Cardiac septum (tissue), 1 donor: Measurements from ENCODE around the gene DZIP1L. TPM values are rescaled to one million over a fixed set of nuclear protein-coding genes. Genes with fewer than 3 reads are reported as not detected.

ENCODE experiments used
- DNase-seq: peaks from one replicate; pipeline ENCODE4 v3.0.0-alpha.2; 2020; ENCODE audit warnings: low spot score
- intact Hi-C: fragments of 100-400 bp; cut with DNase I; formaldehyde crosslinking; loops from one replicate; pipeline ENCODE4 v1.14.0; 2022
- total RNA-seq: library from RNA; stranded (reverse); fragmentation: NEBNext Ultra II Directional; extraction: Animal tissue kit (Norgen Biotek cat#: 25700); gene quantifications from one replicate; pipeline ENCODE4 v1.2.1, GENCODE V29; 2021
- donor health status: DM: no; HTN: no; CAD: no.

DZIP1L gene
- total RNA-seq, 1 donor from 2014 or later = 7.2 TPM

DNA sequence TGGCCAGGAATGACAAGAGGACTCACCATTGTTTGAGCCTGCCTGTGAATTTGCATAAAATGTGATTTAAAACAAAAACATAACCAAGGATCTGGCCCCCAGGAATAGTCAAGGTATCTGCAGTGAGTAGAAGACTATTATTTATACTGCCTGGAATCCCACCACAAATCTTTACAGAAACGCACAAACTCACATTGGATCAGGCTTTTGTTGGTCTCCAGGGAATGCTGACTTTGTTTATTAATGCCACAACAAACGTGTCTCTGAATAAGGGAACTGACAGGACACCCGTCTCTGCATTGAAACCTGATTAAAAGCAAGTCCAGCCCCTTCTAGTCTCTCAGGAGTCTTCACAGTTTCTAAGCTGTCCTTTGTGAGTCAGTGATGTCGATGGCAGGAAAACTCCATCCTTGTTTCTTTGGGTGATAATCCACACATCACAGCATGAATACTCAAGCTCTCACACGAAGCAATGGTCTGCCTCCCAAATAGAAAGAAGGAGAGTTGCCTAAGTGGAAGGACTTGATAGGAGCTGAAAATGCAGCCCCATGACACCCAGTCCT, 67.7 kb downstream of the DZIP1L start:
- intact Hi-C loops = no loop called here

GRCh38 chr3:138046955-138047354, 68.5 kb downstream of the DZIP1L start:
- intact Hi-C loops = no loop called here

More for the DNA sequence above, 67.7 kb downstream of the DZIP1L start:
- no peak for DNase-seq

GRCh38 chr3:138046085-138046484, 69.3 kb downstream of the DZIP1L start:
- DNase-seq = no peak

More at GRCh38 chr3:138046955-138047354, 68.5 kb downstream of the DZIP1L start:
- no peak for DNase-seq

GRCh38 chr3:138043266-138044029, 72.0 kb downstream of the DZIP1L start:
- DNase-seq = no peak
- intact Hi-C loops = no loop called here

More at GRCh38 chr3:138046085-138046484, 69.3 kb downstream of the DZIP1L start:
- intact Hi-C loops = no loop called here

DNA sequence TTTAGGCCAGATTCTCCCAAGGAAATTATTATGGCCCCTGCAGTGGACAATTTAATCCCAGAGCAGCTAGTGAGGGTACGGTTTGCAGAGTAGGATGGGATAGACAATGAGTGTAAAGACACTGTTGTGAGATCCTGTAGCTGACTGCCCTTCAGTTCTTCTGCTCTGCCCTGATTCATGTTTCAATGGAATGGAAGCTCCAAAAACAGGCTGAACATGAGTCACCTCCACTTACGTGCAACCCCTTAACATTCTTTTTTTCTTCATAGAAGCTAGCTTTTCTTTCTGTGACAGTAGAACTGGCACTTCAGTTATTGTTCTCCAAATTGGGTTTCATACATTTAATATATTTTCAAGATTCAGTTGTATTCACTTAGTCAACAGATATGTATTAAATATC, 73.4 kb downstream of the DZIP1L start:
- intact Hi-C loops = no loop called here
- no peak for DNase-seq

- no peak for DNase-seq
- intact Hi-C loops = no loop called here
Measured at GRCh38 chr3:138038725-138039462, 76.5 kb downstream of the DZIP1L start.

- intact Hi-C loops = no loop called here
- DNase-seq = no peak
Measured at GRCh38 chr3:138036572-138036971, 78.8 kb downstream of the DZIP1L start.

DNA sequence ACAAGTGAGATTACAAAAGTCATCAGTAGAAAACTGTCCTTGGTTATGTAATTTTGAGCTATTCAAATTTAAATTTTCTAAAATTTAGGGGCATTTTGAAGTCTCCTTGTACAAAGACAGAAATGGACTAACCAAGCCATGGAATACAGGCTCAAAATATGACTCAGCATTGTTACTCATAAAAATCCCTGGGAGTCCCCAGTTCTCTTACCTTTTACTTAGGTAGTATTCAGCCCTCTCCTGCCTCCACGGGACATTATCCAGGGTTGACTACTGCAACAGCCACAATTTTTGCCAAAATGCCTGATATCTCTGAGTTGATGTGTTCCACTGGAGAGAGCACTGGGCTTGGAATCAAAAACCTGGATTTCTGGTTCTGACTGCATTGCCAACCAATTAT, 80.5 kb downstream of the DZIP1L start:
- intact Hi-C loops = no loop called here
- DNase-seq = no peak

DNA sequence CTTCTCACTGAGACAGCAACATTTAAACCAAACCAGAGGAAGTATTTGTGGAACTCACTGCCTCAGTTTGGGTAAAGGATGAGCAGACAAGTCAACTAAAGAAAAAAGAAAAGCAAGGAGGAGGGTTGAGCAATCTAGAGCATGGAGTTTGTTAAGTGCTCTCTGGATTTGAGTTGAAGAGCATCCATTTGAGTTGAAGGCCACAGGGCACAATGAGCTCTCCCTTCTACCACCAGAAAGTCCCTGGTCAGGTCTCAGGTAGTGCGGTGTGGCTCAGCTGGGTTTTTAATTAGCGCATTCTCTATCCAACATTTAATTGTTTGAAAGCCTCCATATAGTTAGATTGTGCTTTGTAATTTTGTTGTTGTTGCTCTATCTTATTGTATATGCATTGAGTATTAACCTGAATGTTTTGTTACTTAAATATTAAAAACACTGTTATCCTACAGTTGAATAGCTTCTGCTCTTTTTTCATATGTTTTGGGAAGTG, 82.2 kb downstream of the DZIP1L start:
- intact Hi-C loops = no loop called here
- DNase-seq = no peak

- DNase-seq = no peak
- intact Hi-C loops = no loop called here
Measured at GRCh38 chr3:138032567-138032966, 82.8 kb downstream of the DZIP1L start.

- DNase-seq = no peak
- intact Hi-C loops = no loop called here
Measured at GRCh38 chr3:138031536-138031935, 83.9 kb downstream of the DZIP1L start.

GRCh38 chr3:138030734-138031280, 84.6 kb downstream of the DZIP1L start:
- DNase-seq = no peak
- intact Hi-C loops = no loop called here

DNA sequence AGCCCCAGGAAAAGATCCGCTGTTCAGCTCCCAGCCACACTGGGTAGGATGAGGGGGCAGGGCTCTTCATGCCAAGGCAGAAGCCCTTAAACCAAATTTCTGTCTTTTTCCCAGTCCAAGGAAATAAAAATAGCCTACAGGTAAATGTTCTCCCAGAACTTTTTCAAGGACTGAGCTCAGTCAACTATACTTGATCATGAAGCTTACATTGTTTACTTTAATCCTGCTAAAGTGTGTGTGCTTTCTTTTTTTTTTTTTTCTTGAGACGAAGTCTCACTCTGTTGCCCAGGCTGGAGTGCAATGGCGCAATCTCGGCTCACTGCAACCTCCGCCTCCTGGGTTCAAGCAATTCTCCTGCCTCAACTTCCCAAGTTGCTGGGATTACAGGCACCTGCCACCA, 87.6 kb downstream of the DZIP1L start:
- intact Hi-C loops = no loop called here
- no peak for DNase-seq

DNA sequence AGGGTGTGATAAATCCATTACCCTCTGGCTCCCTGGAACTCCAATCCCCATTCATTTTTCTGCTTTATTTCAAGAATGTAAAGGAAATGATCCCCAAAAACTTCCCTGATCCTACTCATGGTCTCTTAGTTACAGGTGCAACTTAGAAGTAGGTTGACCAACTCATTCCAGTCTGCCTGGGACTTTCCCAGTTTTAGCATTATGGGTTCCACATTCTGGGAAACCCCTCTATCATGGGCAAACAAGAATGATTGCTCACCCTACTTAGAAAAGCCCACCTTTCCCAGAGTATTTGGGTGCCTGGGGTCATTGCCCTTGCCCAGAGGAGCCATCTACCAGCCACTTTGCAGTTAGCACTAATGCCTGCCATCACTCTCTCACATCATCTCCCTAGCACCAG, 89.9 kb downstream of the DZIP1L start:
- no peak for DNase-seq
- intact Hi-C loops = no loop called here

- intact Hi-C loops = no loop called here
- no peak for DNase-seq
Measured at GRCh38 chr3:138023754-138024153, 91.7 kb downstream of the DZIP1L start.

GRCh38 chr3:138019281-138020069, 95.9 kb downstream of the DZIP1L start:
- no peak for DNase-seq

DNA sequence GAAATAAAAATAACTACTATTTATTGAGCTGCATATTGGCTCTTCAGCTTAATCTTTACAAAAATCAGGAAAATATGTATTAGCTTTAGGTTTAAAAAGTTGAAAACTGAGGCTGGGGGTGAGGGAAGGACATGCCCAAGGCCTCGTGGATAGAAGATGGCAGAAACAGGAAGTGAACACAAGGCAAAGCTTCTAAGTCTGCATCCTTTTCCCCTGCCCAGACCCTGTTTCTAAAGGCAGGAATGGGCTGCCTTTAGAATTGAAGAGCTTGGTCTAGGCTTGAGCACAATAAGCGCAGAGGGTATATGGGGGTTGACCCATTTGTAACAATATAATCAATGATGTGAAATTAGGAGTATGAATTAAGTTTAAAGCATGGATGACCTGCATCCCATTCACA, 99.3 kb downstream of the DZIP1L start:
- intact Hi-C loops = no loop called here
- no peak for DNase-seq

More at GRCh38 chr3:138019281-138020069, 95.9 kb downstream of the DZIP1L start:
- intact Hi-C loops = no loop called here

- no peak for DNase-seq
- intact Hi-C loops = no loop called here
Measured at GRCh38 chr3:138012526-138012925, 102.9 kb downstream of the DZIP1L start.
